Lung (tissue), 12 donors: ENCODE results near the gene OPALIN. TPM values are rescaled to one million over a fixed set of nuclear protein-coding genes. Genes with fewer than 3 reads are reported as not detected.

ENCODE experiments used
- ATAC-seq: fragments of 200-7000 bp; cut with Tn5 transposase; one replicate; pipeline ENCODE4 v1.9.1; 2020; ENCODE audit warnings: moderate number of reproducible peaks; ENCODE audit not compliant: insufficient read depth, low FRiP score
- DNase-seq, 3 donors: peaks; one replicate each; pipeline ENCODE4 v3.0.0-alpha.2; 2013 to 2017
- H3K27ac ChIP-seq, 2 donors: one replicate each; pipeline ENCODE4 v1.5.1; 2013; ENCODE audit warnings: mild to moderate bottlenecking in 2 of 2, moderate library complexity in 2 of 2, control low read depth in 1 of 2, inconsistent platforms in 1 of 2, low read depth in 1 of 2, low read length in 1 of 2
- H3K27me3 ChIP-seq, 3 donors: one replicate each; pipeline ENCODE4 v1.5.1; 2013; ENCODE audit warnings: low read length in 2 of 3; ENCODE audit not compliant: control insufficient read depth in 3 of 3, insufficient read depth in 3 of 3
- H3K36me3 ChIP-seq, 4 donors: one replicate each; pipeline ENCODE4 v1.5.1; 2013; ENCODE audit warnings: low read length in 4 of 4, mild to moderate bottlenecking in 1 of 4, moderate library complexity in 1 of 4; ENCODE audit not compliant: control insufficient read depth in 4 of 4, insufficient read depth in 4 of 4
- H3K4me1 ChIP-seq, 5 donors: one replicate each; pipeline ENCODE4 v1.5.1; 2013; ENCODE audit warnings: low read length in 5 of 5, mild to moderate bottlenecking in 2 of 5, moderate library complexity in 1 of 5; ENCODE audit not compliant: control insufficient read depth in 5 of 5, insufficient read depth in 5 of 5
- H3K4me3 ChIP-seq: one replicate; pipeline ENCODE4 v1.5.1; 2013; ENCODE audit warnings: mild to moderate bottlenecking, control low read depth, moderate library complexity
- H3K9ac ChIP-seq, 2 donors: one replicate each; pipeline ENCODE4 v1.5.1; 2013; ENCODE audit warnings: low read length in 2 of 2, control low read depth in 1 of 2; ENCODE audit not compliant: insufficient read depth in 1 of 2
- H3K9me3 ChIP-seq, 4 donors: one replicate each; pipeline ENCODE4 v1.5.1; 2013; ENCODE audit warnings: low read length in 3 of 4, mild to moderate bottlenecking in 1 of 4, moderate library complexity in 1 of 4; ENCODE audit not compliant: control insufficient read depth in 4 of 4, insufficient read depth in 3 of 4
- CTCF ChIP-seq: IDR thresholded peaks from 2 replicates; pipeline ENCODE4 v1.5.1; 2012; ENCODE audit warnings: mild to moderate bottlenecking; ENCODE audit errors: control extremely low read depth, extremely low read depth
- whole genome bisulfite sequencing, 2 donors: extraction: QIAGEN DNeasy Blood & Tissue Kit; methylation state at CpG; one replicate each; pipeline ENCODE4 v1.1.7; 2013; 5-methylcytosine and 5-hydroxymethylcytosine counted together
- polyA plus RNA-seq, 2 donors: library from polyadenylated mRNA; stranded (reverse); fragments of 200-250 nt; gene quantifications; one replicate each; pipeline ENCODE4 v1.2.1, GENCODE V29; 2013
- total RNA-seq, 2 donors: library from RNA; depleted of rRNA in 1 of 2; stranded (reverse); fragments of >200 nt in 1 of 2; gene quantifications; one replicate each; pipeline ENCODE4 v1.2.1, GENCODE V29; 2014 to 2021
- donor health status: control.
- donor health status: control.
- donor health status: Bipolar disorder and iron deficiency.
- donor health status: healthy.
- donor health status: DM: yes; HTN: yes; CAD: no.

The OPALIN gene
- total and polyA plus RNA-seq, 4 donors: not detected

GRCh38 chr10:96298362-96298761 is 60.4 kb downstream of the OPALIN start:
- no peak overlapping the region for H3K27ac ChIP-seq
- no peaks in the 10 kb centered on the region for H3K27me3 ChIP-seq
- peaks cover 0 to 5% (median 0%) of the 10 kb centered on the region in 5 donors for H3K4me1 ChIP-seq
- H3K9me3 ChIP-seq: no peaks in the 10 kb centered on the region
- DNase-seq (no peak), ATAC-seq (no peak)
- TF ChIP-seq CTCF: no peak
- H3K9ac ChIP-seq: no peak overlapping the region
- 84 to 93% methylated on average over 3 of the region's 3 CpGs for WGBS, 2 donors
- H3K4me3 ChIP-seq: no peak overlapping the region
- no peaks in the 10 kb centered on the region for H3K36me3 ChIP-seq

DNA sequence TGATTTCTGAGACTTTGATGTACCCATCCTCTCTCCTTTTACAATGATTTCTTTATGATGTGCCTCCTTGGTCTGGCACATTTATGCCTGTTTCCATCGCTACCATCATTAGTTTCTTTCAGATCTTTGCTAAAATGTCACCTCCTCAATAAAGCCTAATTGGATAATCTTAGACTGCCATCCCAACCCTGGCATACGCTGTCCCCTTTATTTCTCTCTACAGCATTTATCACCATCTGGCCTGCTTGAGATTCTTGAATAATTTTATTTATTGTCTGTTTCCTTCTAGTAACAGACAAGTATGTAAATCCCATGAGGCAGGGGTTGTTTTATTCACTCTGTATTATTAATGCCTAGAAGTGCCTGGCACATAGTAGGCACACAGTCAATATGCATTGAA is 61.3 kb downstream of the OPALIN start:
- no peak for ATAC-seq
- Histone ChIP-seq H3K4me1 (peaks cover 0 to 5% (median 0%) of the 10 kb centered on the region in 5 donors), H3K9ac (no peak overlapping the region), H3K27ac (no peak overlapping the region), H3K36me3 (no peaks in the 10 kb centered on the region), H3K27me3 (no peaks in the 10 kb centered on the region), H3K9me3 (no peaks in the 10 kb centered on the region), H3K4me3 (no peak overlapping the region)
- no peak for TF ChIP-seq CTCF
- WGBS, 2 donors: 95 to 100% methylated on average over 2 of the region's 2 CpGs
- DNase-seq: no peak

DNA sequence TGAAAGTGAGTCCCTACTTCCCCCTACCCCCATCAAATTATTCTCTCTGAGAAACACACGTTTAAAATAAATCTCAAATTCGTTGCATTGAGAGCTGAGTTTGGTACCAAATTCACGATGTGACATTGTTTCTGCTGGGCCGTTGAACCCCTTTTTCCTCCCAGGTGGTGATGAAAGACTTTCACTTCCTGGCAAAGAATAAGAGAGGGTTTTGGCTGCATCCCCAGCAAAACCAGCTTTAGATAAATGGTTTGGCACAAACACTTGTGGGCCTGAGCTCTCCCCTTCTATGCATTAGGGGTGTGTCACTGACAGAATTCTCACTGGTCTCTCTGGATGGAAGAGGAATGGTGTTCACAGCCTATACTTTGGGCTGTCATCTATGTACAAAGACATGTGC is 63.3 kb downstream of the OPALIN start:
- ATAC-seq: no peak
- Histone ChIP-seq H3K27ac (no peak overlapping the region), H3K4me3 (no peak overlapping the region), H3K9me3 (no peaks in the 10 kb centered on the region), H3K9ac (no peak overlapping the region), H3K27me3 (no peaks in the 10 kb centered on the region), H3K4me1 (no peaks in the 10 kb centered on the region), H3K36me3 (no peaks in the 10 kb centered on the region)
- no peak for DNase-seq
- TF ChIP-seq CTCF: no peak
- WGBS, 2 donors: 12 to 25% methylated on average over 4 of the region's 4 CpGs

Other genes with a start within 250 kb of the OPALIN start
- gene ZNF518A, start 228.7 kb downstream of the OPALIN start, total RNA-seq: 10 to 100 TPM; 21.5 to 68.2 TPM
- 1 to 10 TPM; 4.4 to 5.3 TPM for gene ZNF518A, start 228.7 kb downstream of the OPALIN start, polyA plus RNA-seq
- gene BLNK, start 87.4 kb downstream of the OPALIN start, total RNA-seq: 10 to 100 TPM in 1 of 2 donors, 1 to 10 TPM in 1; 7.8 to 18.7 TPM
- gene BLNK, start 87.4 kb downstream of the OPALIN start, polyA plus RNA-seq: 1 to 10 TPM; 4.1 to 5.0 TPM
- not detected for gene DNTT, start 54.6 kb downstream of the OPALIN start, total RNA-seq
- not detected for gene DNTT, start 54.6 kb downstream of the OPALIN start, polyA plus RNA-seq
- gene TLL2, start 154.9 kb upstream of the OPALIN start, total RNA-seq: under 1 TPM; 0.12 to 0.23 TPM
- under 1 TPM; 0.07 to 0.08 TPM for gene TLL2, start 154.9 kb upstream of the OPALIN start, polyA plus RNA-seq
- 100 to 1,000 TPM in 1 of 2 donors, 10 to 100 TPM in 1; 89.5 to 103 TPM for gene TM9SF3, start 228.0 kb upstream of the OPALIN start, total RNA-seq
- 10 to 100 TPM; 24.4 to 44.0 TPM for gene TM9SF3, start 228.0 kb upstream of the OPALIN start, polyA plus RNA-seq